Neuron (in vitro differentiated cells): Measurements from ENCODE around the gene MPV17L2.

Experiments used
- H2AFZ ChIP-seq: one replicate; pipeline ENCODE4 v1.6.1; 2013; ENCODE audit warnings: low read depth, mild to moderate bottlenecking, inconsistent platforms, low read length, moderate library complexity
- H3K27me3 ChIP-seq: one replicate; pipeline ENCODE4 v1.6.1; 2013; ENCODE audit warnings: low read length; ENCODE audit not compliant: insufficient read depth
- H3K36me3 ChIP-seq: one replicate; pipeline ENCODE4 v1.6.1; 2013; ENCODE audit warnings: low read length; ENCODE audit not compliant: insufficient read depth
- H3K4me1 ChIP-seq: one replicate; pipeline ENCODE4 v1.6.1; 2013; ENCODE audit warnings: low read length; ENCODE audit not compliant: insufficient read depth
- H3K4me3 ChIP-seq: 2 replicates; pipeline ENCODE4 v1.5.1; 2013; ENCODE audit warnings: mild to moderate bottlenecking, low read length, moderate library complexity
- H3K9me3 ChIP-seq: one replicate; pipeline ENCODE4 v1.6.1; 2013; ENCODE audit warnings: low read length

MPV17L2 gene

GRCh38 chr19:18192673-18193387, at the start of gene MPV17L2:
TSS of gene MPV17L2 (plus strand) at chr19:18193218. CDS start at chr19:18193282, 64 bp downstream.
- Histone ChIP-seq H3K36me3 (peaks cover 12% of the 10 kb centered on the region), H3K9me3 (no peaks in the 10 kb centered on the region), H3K27me3 (no peaks in the 10 kb centered on the region), H3K4me1 (peaks cover 14% of the 10 kb centered on the region), H3K4me3 (peak within 1 kb of the TSS; percentile 93), H2AFZ (peak within 1 kb of the TSS; percentile 65)

- peaks cover 3% of the 10 kb centered on the region for H3K9me3 ChIP-seq
Measured at GRCh38 chr19:18143902-18144301, 49.1 kb upstream of the MPV17L2 start.

DNA sequence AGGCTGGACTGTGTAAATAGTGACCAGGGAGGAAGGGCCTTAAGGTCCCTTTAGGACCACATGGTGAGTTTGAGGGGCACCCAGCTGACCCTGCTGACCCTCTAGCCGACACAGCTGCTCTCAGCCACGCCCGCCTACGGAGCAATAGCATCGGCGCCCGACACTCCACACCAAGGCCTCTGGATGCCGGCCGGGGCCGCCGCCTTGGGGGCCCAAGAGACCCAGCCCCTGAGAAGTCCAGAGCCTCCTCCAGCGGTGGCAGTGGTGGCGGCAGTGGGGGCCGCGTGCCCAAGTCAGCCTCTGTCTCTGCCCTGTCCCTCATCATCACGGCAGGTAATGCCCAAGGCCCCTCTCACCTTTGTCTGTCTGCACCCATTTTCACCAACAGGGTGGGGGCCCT, 48.7 kb upstream of the MPV17L2 start:
- H3K4me3 ChIP-seq, result no peak overlapping the region
- H2AFZ ChIP-seq, result no peak overlapping the region
- H3K36me3 ChIP-seq, result peaks cover 45% of the 10 kb centered on the region
- H3K27me3 ChIP-seq, result no peaks in the 10 kb centered on the region
- H3K4me1 ChIP-seq, result no peaks in the 10 kb centered on the region
- H3K9me3 ChIP-seq, result peaks cover 3% of the 10 kb centered on the region

More at GRCh38 chr19:18143902-18144301, 49.1 kb upstream of the MPV17L2 start:
- Histone ChIP-seq H2AFZ (no peak overlapping the region), H3K36me3 (peaks cover 47% of the 10 kb centered on the region), H3K27me3 (no peaks in the 10 kb centered on the region), H3K4me3 (no peak overlapping the region), H3K4me1 (no peaks in the 10 kb centered on the region)

DNA sequence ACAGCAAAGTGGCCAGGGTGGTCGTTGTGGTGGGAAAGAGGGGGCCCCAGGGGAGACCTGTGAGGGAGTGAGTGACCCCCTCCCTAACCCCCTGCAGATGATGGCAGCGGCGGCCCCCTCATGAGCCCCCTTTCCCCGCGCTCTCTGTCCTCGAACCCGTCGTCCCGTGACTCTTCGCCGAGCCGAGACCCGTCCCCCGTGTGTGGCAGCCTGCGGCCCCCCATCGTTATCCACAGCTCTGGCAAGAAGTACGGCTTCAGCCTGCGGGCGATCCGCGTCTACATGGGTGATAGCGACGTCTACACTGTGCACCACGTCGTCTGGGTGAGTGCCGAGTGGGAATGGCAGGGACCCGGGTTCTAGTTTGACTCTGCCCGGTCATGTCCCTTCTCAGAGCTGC, 48.1 kb upstream of the MPV17L2 start:
- Histone ChIP-seq H3K27me3 (no peaks in the 10 kb centered on the region), H3K4me3 (no peak overlapping the region), H2AFZ (no peak overlapping the region), H3K4me1 (no peaks in the 10 kb centered on the region), H3K36me3 (peaks cover 45% of the 10 kb centered on the region), H3K9me3 (peaks cover 3% of the 10 kb centered on the region)

DNA sequence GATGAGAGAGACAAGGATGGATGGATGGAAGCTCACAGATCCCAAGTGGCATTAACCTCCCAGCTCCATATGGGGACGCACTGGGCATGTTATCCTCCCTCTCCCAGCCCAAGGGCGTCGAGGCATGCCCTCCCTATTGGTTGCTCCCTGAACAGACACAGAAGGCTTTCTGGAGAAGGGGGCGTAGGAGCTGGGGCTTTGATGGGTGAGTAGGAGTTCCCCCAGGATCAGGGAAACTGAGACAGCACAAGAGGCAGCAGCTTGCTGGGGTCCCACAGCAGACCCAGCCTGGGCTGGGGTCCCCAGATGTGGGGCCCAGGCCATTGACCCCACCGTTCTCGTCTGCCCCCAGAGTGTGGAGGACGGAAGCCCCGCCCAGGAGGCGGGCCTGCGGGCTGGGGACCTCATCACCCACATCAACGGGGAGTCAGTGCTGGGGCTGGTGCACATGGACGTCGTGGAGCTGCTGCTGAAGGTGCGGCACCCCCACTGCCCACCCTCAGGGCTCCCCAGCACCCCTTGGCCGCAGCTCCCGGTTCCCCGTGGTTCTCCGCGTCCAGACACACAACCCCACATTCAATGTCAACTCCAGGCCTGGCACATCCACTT, 47.5 kb upstream of the MPV17L2 start:
- Histone ChIP-seq H3K9me3 (peaks cover under 1% of the 10 kb centered on the region), H2AFZ (no peak overlapping the region), H3K36me3 (peaks cover 42% of the 10 kb centered on the region), H3K27me3 (no peaks in the 10 kb centered on the region), H3K4me3 (no peak overlapping the region), H3K4me1 (no peaks in the 10 kb centered on the region)

DNA sequence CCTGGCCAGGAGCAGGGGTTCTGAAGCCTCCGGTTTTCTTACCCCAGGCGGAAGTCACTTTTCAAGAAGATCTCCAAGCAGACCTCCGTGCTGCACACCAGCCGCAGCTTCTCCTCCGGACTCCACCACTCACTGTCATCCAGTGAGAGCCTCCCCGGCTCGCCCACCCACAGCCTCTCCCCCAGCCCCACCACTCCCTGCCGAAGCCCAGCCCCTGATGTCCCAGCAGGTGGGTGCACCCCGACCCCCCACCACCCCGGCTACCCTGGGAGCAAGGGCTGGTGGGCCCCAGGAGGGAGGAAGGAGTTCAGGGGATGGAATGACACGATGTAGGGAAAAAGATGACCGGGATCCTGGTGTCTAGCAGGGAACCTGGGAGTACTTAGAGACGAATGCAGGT, 45.6 kb upstream of the MPV17L2 start:
- H2AFZ ChIP-seq, result no peak overlapping the region
- H3K4me3 ChIP-seq, result no peak overlapping the region
- H3K36me3 ChIP-seq, result peaks cover 36% of the 10 kb centered on the region
- H3K27me3 ChIP-seq, result no peaks in the 10 kb centered on the region
- no peaks in the 10 kb centered on the region for H3K9me3 ChIP-seq
- H3K4me1 ChIP-seq, result no peaks in the 10 kb centered on the region

DNA sequence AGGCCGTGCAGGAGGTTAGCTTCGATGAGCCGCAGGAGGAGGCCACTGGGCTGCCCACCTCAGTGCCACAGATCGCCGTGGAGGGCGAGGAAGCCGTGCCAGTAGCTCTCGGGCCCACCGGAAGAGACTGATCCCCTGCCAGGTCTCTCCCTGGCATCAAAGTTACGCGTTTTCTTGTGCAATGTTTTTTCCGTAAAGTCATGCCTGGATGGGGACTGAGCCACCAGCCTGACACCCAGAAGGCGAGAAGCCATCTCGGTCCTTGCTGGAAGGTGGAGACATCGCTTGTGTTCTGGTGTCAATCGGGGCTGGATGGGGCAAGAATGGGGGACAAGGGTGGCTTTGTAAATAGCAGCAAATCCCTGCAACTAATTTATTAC, 43.4 kb upstream of the MPV17L2 start:
- Histone ChIP-seq H3K9me3 (no peaks in the 10 kb centered on the region), H3K27me3 (no peaks in the 10 kb centered on the region), H3K36me3 (peaks cover 22% of the 10 kb centered on the region), H3K4me1 (peaks cover 9% of the 10 kb centered on the region), H2AFZ (no peak overlapping the region), H3K4me3 (no peak overlapping the region)

DNA sequence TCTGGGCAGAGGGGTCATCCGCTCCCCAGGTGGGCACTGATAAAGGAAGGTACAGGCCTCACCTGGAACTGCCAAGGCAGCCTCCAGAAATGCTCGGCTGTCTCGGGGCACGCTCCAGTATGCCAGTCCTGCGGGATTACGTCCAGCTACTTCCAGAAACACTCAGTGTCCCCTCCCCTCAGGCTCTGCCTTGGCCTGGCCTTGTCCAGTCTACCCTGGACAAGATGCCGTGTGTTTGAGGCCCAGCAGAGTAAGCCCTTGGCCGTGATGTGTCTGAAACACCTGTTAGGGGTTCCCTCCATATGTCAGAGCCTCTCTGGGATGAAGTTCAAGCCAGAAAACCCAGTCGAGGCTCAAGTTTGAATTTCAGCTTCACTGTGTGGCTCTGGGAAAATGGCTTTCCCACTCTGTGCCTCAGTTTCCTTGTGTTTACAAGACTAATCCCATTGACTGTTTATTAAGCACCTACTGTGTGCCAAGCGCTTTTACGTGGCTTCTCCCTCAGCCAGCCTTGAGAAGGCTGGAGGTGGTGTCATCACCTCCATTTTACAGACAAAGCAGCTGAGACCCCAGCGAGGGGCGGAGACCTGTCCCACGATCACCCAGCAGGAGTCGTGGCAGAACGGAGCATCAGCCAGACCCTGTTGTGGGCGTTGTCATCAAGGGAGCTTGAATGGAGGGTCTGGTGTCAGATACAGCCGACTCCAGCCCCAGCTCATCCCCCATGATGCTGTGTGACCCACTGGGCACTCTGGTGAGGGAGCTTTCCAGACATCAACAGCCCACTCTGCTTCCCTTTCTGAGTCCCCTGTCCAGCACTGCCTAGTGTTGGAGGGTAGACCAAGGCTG, 42.0 kb upstream of the MPV17L2 start:
- H2AFZ ChIP-seq, result no peak overlapping the region
- H3K4me1 ChIP-seq, result peaks cover 9% of the 10 kb centered on the region
- peaks cover 15% of the 10 kb centered on the region for H3K36me3 ChIP-seq
- no peaks in the 10 kb centered on the region for H3K9me3 ChIP-seq
- no peaks in the 10 kb centered on the region for H3K27me3 ChIP-seq
- H3K4me3 ChIP-seq, result no peak overlapping the region

- no peaks in the 10 kb centered on the region for H3K9me3 ChIP-seq
- peak overlapping the region; percentile 21 for H2AFZ ChIP-seq
- H3K27me3 ChIP-seq, result no peaks in the 10 kb centered on the region
- peaks cover 8% of the 10 kb centered on the region for H3K36me3 ChIP-seq
- H3K4me1 ChIP-seq, result peaks cover 17% of the 10 kb centered on the region
- peak overlapping the region; percentile 91 for H3K4me3 ChIP-seq
Measured at GRCh38 chr19:18152442-18152816, 40.6 kb upstream of the MPV17L2 start.

GRCh38 chr19:18152817-18153555, 40.0 kb upstream of the MPV17L2 start, which contains the start of gene PIK3R2:
TSS of gene PIK3R2 (plus strand) at chr19:18153163. CDS start at chr19:18155880, 2,717 bp downstream.
- H3K4me3 ChIP-seq, result peak within 1 kb of the TSS; percentile 91
- peaks cover 23% of the 10 kb centered on the region for H3K4me1 ChIP-seq
- H3K36me3 ChIP-seq, result peaks cover 5% of the 10 kb centered on the region
- no peaks in the 10 kb centered on the region for H3K27me3 ChIP-seq
- peak within 1 kb of the TSS; percentile 21 for H2AFZ ChIP-seq
- H3K9me3 ChIP-seq, result no peaks in the 10 kb centered on the region

GRCh38 chr19:18153556-18154134, 39.4 kb upstream of the MPV17L2 start:
- Histone ChIP-seq H3K4me1 (peaks cover 24% of the 10 kb centered on the region), H3K4me3 (peak overlapping the region; percentile 91), H2AFZ (no peak overlapping the region), H3K9me3 (no peaks in the 10 kb centered on the region), H3K36me3 (peaks cover 5% of the 10 kb centered on the region), H3K27me3 (no peaks in the 10 kb centered on the region)
